Upper lobe of left lung (tissue), 6 donors: Measurements from ENCODE around the gene PSMD1. TPM values are rescaled to one million over a fixed set of nuclear protein-coding genes. Genes with fewer than 3 reads are reported as not detected.

Source experiments
- ATAC-seq, 2 donors: fragments of 200-7000 bp; cut with Tn5 transposase; one replicate each; pipeline ENCODE4 v1.9.1; 2022; ENCODE audit warnings: mild to moderate bottlenecking in 2 of 2, moderate library complexity in 2 of 2; ENCODE audit not compliant: low FRiP score in 2 of 2
- DNase-seq, 2 donors: peaks; one replicate each; pipeline ENCODE4 v3.0.0-alpha.2; 2019 to 2020
- H3K27ac ChIP-seq, 4 donors: fragments of 200-600 bp; sonication (generic); one replicate each; pipeline ENCODE4 v1.5.1; 2016 to 2019
- H3K27me3 ChIP-seq, 4 donors: fragments of 200-600 bp; sonication (generic); one replicate each; pipeline ENCODE4 v1.5.1; 2017 to 2019
- H3K36me3 ChIP-seq, 4 donors: fragments of 200-600 bp; sonication (generic); one replicate each; pipeline ENCODE4 v1.5.1; 2016 to 2019
- H3K4me1 ChIP-seq, 4 donors: fragments of 200-600 bp; sonication (generic); one replicate each; pipeline ENCODE4 v1.5.1; 2018 to 2019
- H3K4me3 ChIP-seq, 4 donors: fragments of 200-600 bp; sonication (generic); one replicate each; pipeline ENCODE4 v1.5.1; 2017 to 2019; ENCODE audit warnings: mild to moderate bottlenecking in 2 of 4, moderate library complexity in 1 of 4
- H3K9me3 ChIP-seq, 4 donors: fragments of 200-600 bp; sonication (generic); one replicate each; pipeline ENCODE4 v1.5.1; 2018 to 2019
- CTCF ChIP-seq, 6 experiments: fragments of 450-650 bp in 4 of 6; fragments of 200-600 bp in 2 of 6; sonication (generic) in 2 of 6; IDR thresholded peaks; one replicate each; pipeline ENCODE4 v1.5.1; 2016 to 2019; ENCODE audit warnings: antibody characterized with exemption in 6 of 6
- EP300 ChIP-seq, 4 donors: sonication (generic); formaldehyde crosslinking; IDR thresholded peaks; one replicate each; pipeline ENCODE4 v1.5.1; 2017; ENCODE audit warnings: antibody characterized with exemption in 4 of 4, control low read depth in 2 of 4
- POLR2A ChIP-seq, 4 donors: fragments of 450-650 bp; IDR thresholded peaks; one replicate each; pipeline ENCODE4 v1.5.1; 2016 to 2017; ENCODE audit warnings: antibody characterized with exemption in 4 of 4, mild to moderate bottlenecking in 2 of 4
- POLR2AphosphoS5 ChIP-seq, 2 donors: sonication (generic); formaldehyde crosslinking; IDR thresholded peaks; one replicate each; pipeline ENCODE4 v1.5.1; 2017; ENCODE audit warnings: antibody characterized with exemption in 2 of 2
- WGBS, 2 donors: methylation state at CpG; one replicate each; pipeline ENCODE4 v1.1.5; 2017 to 2018; 5-methylcytosine and 5-hydroxymethylcytosine counted together
- total RNA-seq, 6 donors: library from RNA; depleted of rRNA in 4 of 6; stranded (reverse); fragments of >200 nt in 4 of 6; gene quantifications; one replicate each; pipeline versions ENCODE4 v1.1.0 to v1.2.1, GENCODE V29; 2016 to 2021
- donor health status: DM: no; HTN: no; CAD: no; lungs with moderate emphysema.
- donor health status: DM: no; HTN: yes; CAD: no; lungs with severe emphysema.

Gene PSMD1
- total RNA-seq, 6 donors from 2014 or later, result 24.6 to 68.1 (median 57.0) TPM

DNA sequence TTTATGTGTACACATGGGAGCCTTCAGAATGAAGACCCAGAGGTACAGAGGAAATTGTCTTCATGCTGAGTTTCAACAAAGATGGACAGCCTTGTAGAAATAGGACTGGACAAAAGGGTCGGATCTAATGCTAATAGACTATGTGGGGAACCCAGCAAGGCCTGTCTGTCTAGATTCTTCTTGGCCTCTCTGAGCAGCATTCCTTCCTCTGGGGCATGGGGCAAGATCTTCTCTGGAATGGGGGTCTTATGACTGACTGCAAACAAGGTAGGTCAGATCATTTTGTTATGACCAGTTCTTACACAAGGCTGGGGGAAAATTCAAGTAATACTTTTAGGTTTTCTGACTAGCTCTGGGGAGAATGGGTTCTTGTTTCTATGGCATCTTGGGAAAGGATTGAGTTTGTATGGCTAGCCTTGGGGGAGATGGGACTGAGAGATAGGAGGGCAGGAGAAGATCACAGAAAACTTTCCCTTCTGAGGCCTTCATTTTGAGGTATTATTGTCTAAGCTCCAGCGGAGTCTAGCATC is 46.4 kb upstream of the PSMD1 start:
- DNase-seq (no peak), ATAC-seq (no peak)
- Histone ChIP-seq H3K27ac (no peak overlapping the region), H3K9me3 (no peaks in the 10 kb centered on the region), H3K27me3 (no peaks in the 10 kb centered on the region), H3K36me3 (no peaks in the 10 kb centered on the region), H3K4me1 (no peaks in the 10 kb centered on the region), H3K4me3 (no peak overlapping the region)
- WGBS, 2 donors, result 60 to 77% methylated on average over 2 of the region's 2 CpGs
- TF ChIP-seq EP300 (IDR thresholded peaks at IDR 0.05) (no peak), POLR2A (IDR thresholded peaks at IDR 0.05) (no peak), POLR2AphosphoS5 (IDR thresholded peaks at IDR 0.05) (no peak), CTCF (IDR thresholded peaks at IDR 0.05) (no peak)

DNA sequence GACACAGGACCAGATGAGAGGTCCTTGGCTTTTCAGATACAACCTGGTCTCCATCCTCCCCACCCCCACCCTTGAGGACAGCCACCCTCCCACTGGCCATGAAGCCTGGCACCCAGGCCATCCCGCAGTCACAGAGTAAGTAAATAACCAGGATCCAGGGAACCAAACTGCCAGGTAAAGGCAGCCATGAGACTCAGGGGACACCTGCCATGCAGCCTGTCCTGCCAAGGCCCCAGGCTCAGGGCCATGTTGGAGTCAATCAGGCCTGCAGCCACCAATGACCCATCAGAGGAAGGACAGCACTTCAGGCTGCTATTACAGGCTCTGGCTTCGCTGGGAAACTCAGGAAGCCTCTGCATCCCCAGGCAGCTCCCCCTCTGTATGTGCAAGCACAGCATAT is 45.1 kb upstream of the PSMD1 start:
- H3K27ac ChIP-seq, result no peak overlapping the region
- H3K4me1 ChIP-seq, result no peaks in the 10 kb centered on the region
- TF ChIP-seq POLR2A (IDR thresholded peaks at IDR 0.05) (no peak), EP300 (IDR thresholded peaks at IDR 0.05) (no peak), CTCF (IDR thresholded peaks at IDR 0.05) (no peak), POLR2AphosphoS5 (IDR thresholded peaks at IDR 0.05) (no peak)
- no peaks in the 10 kb centered on the region for H3K9me3 ChIP-seq
- no peak for DNase-seq
- 39% methylated on average over 2 of the region's 2 CpGs; no CpG with 5 or more reads in 1 of the 2 donors for WGBS, 2 donors
- H3K27me3 ChIP-seq, result no peaks in the 10 kb centered on the region
- H3K36me3 ChIP-seq, result no peaks in the 10 kb centered on the region
- no peak overlapping the region for H3K4me3 ChIP-seq
- ATAC-seq, result no peak

- no peak overlapping the region for H3K4me3 ChIP-seq
- no peaks in the 10 kb centered on the region for H3K36me3 ChIP-seq
- no peaks in the 10 kb centered on the region for H3K27me3 ChIP-seq
- no peak overlapping the region for H3K27ac ChIP-seq
- DNase-seq, result no peak
- 63 to 79% methylated on average over 3 of the region's 3 CpGs for whole genome bisulfite sequencing, 2 donors
- no peak for TF ChIP-seq CTCF (IDR thresholded peaks at IDR 0.05)
- H3K9me3 ChIP-seq, result no peaks in the 10 kb centered on the region
- ATAC-seq, result no peak
- H3K4me1 ChIP-seq, result no peaks in the 10 kb centered on the region
These were observed 44.2 kb upstream of the PSMD1 start for GRCh38 chr2:231012463-231012862.

- no peak overlapping the region for H3K27ac ChIP-seq
- no peaks in the 10 kb centered on the region for H3K36me3 ChIP-seq
- DNase-seq, result no peak
- H3K4me3 ChIP-seq, result no peak overlapping the region
- no peaks in the 10 kb centered on the region for H3K4me1 ChIP-seq
- H3K9me3 ChIP-seq, result no peaks in the 10 kb centered on the region
- H3K27me3 ChIP-seq, result no peaks in the 10 kb centered on the region
- 13 to 36% methylated on average over 3 of the region's 3 CpGs for WGBS, 2 donors
- TF ChIP-seq CTCF (IDR thresholded peaks at IDR 0.05), result no peak
- TF ChIP-seq POLR2AphosphoS5 (IDR thresholded peaks at IDR 0.05), result no peak
- TF ChIP-seq EP300 (IDR thresholded peaks at IDR 0.05), result no peak
- TF ChIP-seq POLR2A (IDR thresholded peaks at IDR 0.05), result no peak
- no peak for ATAC-seq
These were observed 42.8 kb upstream of the PSMD1 start for GRCh38 chr2:231013820-231014219.

GRCh38 chr2:231015478-231015877 is 41.2 kb upstream of the PSMD1 start:
- no peak for ATAC-seq
- no peaks in the 10 kb centered on the region for H3K36me3 ChIP-seq
- 64 to 69% methylated on average over 7 of the region's 7 CpGs for WGBS, 2 donors

More at GRCh38 chr2:231015478-231015877, 41.2 kb upstream of the PSMD1 start:
- H3K27ac ChIP-seq, result no peak overlapping the region
- H3K27me3 ChIP-seq, result no peaks in the 10 kb centered on the region
- TF ChIP-seq POLR2AphosphoS5 (IDR thresholded peaks at IDR 0.05), result no peak
- TF ChIP-seq CTCF (IDR thresholded peaks at IDR 0.05), result no peak
- no peak for TF ChIP-seq POLR2A (IDR thresholded peaks at IDR 0.05)
- TF ChIP-seq EP300 (IDR thresholded peaks at IDR 0.05), result no peak
- no peaks in the 10 kb centered on the region for H3K9me3 ChIP-seq
- no peaks in the 10 kb centered on the region for H3K4me1 ChIP-seq
- no peak overlapping the region for H3K4me3 ChIP-seq
- DNase-seq, result no peak
